ENCODE measurements around the gene SPRED1.

- TF ChIP-seq CTCF (IDR thresholded peaks at IDR 0.05; ENCODE audit: insufficient read depth, low read length) = no peak
- no peak for TF ChIP-seq POLR2AphosphoS5 (IDR thresholded peaks at IDR 0.05; ENCODE audit: low read depth)
- no peak for TF ChIP-seq GABPA (IDR thresholded peaks at IDR 0.05; ENCODE audit: low read depth)
Measured at GRCh38 chr15:38254051-38254883, 1.6 kb downstream of the SPRED1 start.

All from HL-60 (cell line).